Measurements from ENCODE around the gene NUPR1. TPM values are rescaled to one million over a fixed set of nuclear protein-coding genes. Genes with fewer than 3 reads are reported as not detected.

NUPR1 gene
- total and polyA plus RNA-seq, 2 of the 13 experiments (the other 11 are each of a cell fraction or from before 2014, with no cell fraction given) = 18.0 to 25.6 TPM

DNA sequence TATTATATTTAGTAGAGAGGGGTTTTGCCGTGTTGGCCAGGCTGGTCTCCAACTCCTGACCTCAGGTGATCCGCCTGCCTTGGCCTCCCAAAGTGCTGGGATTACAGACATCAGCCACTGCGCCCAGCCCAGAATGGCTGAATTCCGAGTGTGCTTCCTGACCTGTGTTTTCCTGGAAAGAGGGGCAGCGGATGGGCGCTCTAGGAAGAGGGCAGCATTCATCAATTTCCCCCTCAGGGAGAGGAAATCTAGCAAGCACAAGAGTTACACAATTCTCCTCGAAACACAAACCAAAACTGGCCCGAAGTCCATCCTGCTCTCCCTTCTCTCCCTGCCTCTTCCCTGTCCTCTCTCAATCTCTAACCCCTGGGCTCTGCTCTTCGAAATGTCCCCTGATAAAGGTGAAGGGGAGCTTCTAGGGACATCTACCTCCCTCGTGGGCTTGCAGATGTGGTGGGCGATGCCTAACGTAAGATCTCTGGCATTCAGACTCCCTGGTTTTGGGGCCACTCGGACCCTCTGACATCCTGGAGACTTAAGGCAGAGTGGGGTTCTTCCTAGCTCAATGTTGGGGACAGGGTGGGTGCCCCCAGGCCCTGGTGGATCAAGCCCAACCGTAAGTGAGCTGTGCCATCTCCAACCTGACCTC, 33.2 kb downstream of the NUPR1 start (continued):
- no peak for TF ChIP-seq E2F1 (CRISPR knock-in tag; IDR thresholded peaks at IDR 0.05)
- peak; percentile 94 for TF ChIP-seq SKIL (CRISPR knock-in tag; IDR thresholded peaks at IDR 0.05; ENCODE audit: borderline replicate concordance)
- TF ChIP-seq TAF15 (IDR thresholded peaks at IDR 0.05; ENCODE audit: low read depth, low read length, poor library complexity, severe bottlenecking) = no peak
- TF ChIP-seq ZNF160 (CRISPR knock-in tag; IDR thresholded peaks at IDR 0.05) = no peak
- TF ChIP-seq, protein P1, sequence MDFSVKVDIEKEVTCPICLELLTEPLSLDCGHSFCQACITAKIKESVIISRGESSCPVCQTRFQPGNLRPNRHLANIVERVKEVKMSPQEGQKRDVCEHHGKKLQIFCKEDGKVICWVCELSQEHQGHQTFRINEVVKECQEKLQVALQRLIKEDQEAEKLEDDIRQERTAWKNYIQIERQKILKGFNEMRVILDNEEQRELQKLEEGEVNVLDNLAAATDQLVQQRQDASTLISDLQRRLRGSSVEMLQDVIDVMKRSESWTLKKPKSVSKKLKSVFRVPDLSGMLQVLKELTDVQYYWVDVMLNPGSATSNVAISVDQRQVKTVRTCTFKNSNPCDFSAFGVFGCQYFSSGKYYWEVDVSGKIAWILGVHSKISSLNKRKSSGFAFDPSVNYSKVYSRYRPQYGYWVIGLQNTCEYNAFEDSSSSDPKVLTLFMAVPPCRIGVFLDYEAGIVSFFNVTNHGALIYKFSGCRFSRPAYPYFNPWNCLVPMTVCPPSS (IDR thresholded peaks at IDR 0.05) = no peak
- no peak for TF ChIP-seq NFIB (CRISPR knock-in tag; IDR thresholded peaks at IDR 0.05; ENCODE audit: borderline replicate concordance)
- TF ChIP-seq ZBTB4 (CRISPR knock-in tag; IDR thresholded peaks at IDR 0.05; ENCODE audit: borderline replicate concordance) = no peak
- TF ChIP-seq NR2C2 (CRISPR knock-in tag; IDR thresholded peaks at IDR 0.05; ENCODE audit: borderline replicate concordance) = peak; percentile 49; the same call in 1 of the 2 replicates
- TF ChIP-seq AGO1 (IDR thresholded peaks at IDR 0.05; ENCODE audit: low read depth, low read length, poor library complexity, severe bottlenecking) = no peak
- TF ChIP-seq ZNF138 (CRISPR knock-in tag; IDR thresholded peaks at IDR 0.05; ENCODE audit: low read depth) = no peak
- TF ChIP-seq, protein P2, sequence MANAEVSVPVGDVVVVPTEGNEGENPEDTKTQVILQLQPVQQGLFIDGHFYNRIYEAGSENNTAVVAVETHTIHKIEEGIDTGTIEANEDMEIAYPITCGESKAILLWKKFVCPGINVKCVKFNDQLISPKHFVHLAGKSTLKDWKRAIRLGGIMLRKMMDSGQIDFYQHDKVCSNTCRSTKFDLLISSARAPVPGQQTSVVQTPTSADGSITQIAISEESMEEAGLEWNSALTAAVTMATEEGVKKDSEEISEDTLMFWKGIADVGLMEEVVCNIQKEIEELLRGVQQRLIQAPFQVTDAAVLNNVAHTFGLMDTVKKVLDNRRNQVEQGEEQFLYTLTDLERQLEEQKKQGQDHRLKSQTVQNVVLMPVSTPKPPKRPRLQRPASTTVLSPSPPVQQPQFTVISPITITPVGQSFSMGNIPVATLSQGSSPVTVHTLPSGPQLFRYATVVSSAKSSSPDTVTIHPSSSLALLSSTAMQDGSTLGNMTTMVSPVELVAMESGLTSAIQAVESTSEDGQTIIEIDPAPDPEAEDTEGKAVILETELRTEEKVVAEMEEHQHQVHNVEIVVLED (CRISPR knock-in tag; IDR thresholded peaks at IDR 0.05; ENCODE audit: borderline replicate concordance) = no peak
- 0 out of 2 replicates have a peak, but pooled peaks have one; percentile 69 for TF ChIP-seq ZNF549 (CRISPR knock-in tag; IDR thresholded peaks at IDR 0.05)
- TF ChIP-seq AFF4 (CRISPR knock-in tag; IDR thresholded peaks at IDR 0.05) = no peak
- TF ChIP-seq GATAD2A (CRISPR knock-in tag; IDR thresholded peaks at IDR 0.05) = peak; percentile 83
